ENCODE data around the gene CDH16.
"Not testable (repeated sequence)": the region's sequence is repeated elsewhere in the genome, so short reads cannot be mapped to it uniquely, and the experiment has no call there.

CDH16 gene

GRCh38 chr16:66910175-66910940 is 8.3 kb downstream of the CDH16 start:
- DNase-seq = no peak

- no peak for DNase-seq
Observed at GRCh38 chr16:66908762-66909559, 9.7 kb downstream of the CDH16 start.

- no peak for DNase-seq
Observed at GRCh38 chr16:66908116-66908515, 10.6 kb downstream of the CDH16 start.

GRCh38 chr16:66906916-66907836 is 11.5 kb downstream of the CDH16 start:
- DNase-seq = no peak

- DNase-seq = no peak
Observed at GRCh38 chr16:66905633-66906539, 12.8 kb downstream of the CDH16 start.

GRCh38 chr16:66904846-66905632 is 13.6 kb downstream of the CDH16 start:
- DNase-seq = no peak

- no peak for DNase-seq
Observed at GRCh38 chr16:66904428-66904845, 14.2 kb downstream of the CDH16 start.

GRCh38 chr16:66903544-66904427 is 14.9 kb downstream of the CDH16 start:
- DNase-seq = no peak

GRCh38 chr16:66902648-66903543 is 15.8 kb downstream of the CDH16 start:
- DNase-seq = no peak

GRCh38 chr16:66901626-66902025 is 17.1 kb downstream of the CDH16 start:
- DNase-seq = no peak

- no peak for DNase-seq
Observed at GRCh38 chr16:66900721-66901441, 17.8 kb downstream of the CDH16 start.

- DNase-seq = no peak
Observed at GRCh38 chr16:66899945-66900710, 18.6 kb downstream of the CDH16 start.

GRCh38 chr16:66899310-66899944 is 19.3 kb downstream of the CDH16 start:
- DNase-seq = peak; percentile 13

- DNase-seq = no peak
Observed at GRCh38 chr16:66898933-66899309, 19.8 kb downstream of the CDH16 start.

GRCh38 chr16:66898207-66898606 is 20.5 kb downstream of the CDH16 start:
- DNase-seq = no peak

- DNase-seq = not testable (repeated sequence)
Observed at GRCh38 chr16:66896682-66897081, 22.0 kb downstream of the CDH16 start.

GRCh38 chr16:66895999-66896398 is 22.7 kb downstream of the CDH16 start:
- no peak for DNase-seq

Measured in MV-4-11 (cell line).